Measurements from ENCODE around the gene CSE1L. TPM values are rescaled to one million over a fixed set of nuclear protein-coding genes. Genes with fewer than 3 reads are reported as not detected.

CSE1L gene, protein sequence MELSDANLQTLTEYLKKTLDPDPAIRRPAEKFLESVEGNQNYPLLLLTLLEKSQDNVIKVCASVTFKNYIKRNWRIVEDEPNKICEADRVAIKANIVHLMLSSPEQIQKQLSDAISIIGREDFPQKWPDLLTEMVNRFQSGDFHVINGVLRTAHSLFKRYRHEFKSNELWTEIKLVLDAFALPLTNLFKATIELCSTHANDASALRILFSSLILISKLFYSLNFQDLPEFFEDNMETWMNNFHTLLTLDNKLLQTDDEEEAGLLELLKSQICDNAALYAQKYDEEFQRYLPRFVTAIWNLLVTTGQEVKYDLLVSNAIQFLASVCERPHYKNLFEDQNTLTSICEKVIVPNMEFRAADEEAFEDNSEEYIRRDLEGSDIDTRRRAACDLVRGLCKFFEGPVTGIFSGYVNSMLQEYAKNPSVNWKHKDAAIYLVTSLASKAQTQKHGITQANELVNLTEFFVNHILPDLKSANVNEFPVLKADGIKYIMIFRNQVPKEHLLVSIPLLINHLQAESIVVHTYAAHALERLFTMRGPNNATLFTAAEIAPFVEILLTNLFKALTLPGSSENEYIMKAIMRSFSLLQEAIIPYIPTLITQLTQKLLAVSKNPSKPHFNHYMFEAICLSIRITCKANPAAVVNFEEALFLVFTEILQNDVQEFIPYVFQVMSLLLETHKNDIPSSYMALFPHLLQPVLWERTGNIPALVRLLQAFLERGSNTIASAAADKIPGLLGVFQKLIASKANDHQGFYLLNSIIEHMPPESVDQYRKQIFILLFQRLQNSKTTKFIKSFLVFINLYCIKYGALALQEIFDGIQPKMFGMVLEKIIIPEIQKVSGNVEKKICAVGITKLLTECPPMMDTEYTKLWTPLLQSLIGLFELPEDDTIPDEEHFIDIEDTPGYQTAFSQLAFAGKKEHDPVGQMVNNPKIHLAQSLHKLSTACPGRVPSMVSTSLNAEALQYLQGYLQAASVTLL
- total RNA-seq = 54.9 and 60.7 TPM in 2 replicates
- 27.3 and 34.3 TPM in 2 replicates for polyA plus RNA-seq

DNA sequence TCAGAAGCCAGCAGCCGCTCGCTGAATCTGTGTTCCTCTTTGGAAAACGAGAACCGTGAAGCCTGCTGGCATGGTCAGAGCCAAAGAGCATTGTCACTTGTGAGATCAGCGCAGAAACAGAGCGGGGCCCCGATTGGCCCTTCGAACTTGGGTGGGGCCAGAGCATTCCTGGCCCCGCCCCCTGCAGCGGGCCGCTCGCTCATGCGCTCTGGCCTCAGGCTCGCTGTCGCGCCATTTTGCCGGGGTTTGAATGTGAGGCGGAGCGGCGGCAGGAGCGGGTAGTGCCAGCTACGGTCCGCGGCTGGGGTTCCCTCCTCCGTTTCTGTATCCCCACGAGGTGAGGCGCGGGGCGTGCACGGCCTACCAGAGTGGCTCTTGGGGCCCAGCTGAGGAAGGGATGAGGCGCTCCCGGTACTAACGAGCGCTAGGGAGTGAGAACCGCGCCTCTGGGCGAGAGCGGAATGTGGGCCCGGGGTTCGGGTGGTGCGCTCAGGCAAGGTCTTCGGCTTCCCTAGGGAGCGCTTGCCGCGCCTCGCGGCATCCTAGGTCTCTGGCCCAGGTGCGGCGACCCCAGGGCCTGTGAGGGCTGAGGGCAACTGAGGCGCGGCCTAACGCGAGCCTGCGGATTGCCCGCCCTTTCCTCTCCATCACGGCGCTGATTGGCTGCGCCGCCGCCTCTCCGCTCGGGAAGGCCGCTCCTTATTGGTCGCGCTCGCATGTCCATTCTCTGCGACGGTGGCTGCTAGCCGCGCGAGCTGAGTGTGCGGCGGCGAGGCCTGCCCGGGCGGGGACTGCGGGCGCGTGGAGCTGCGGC, at the start of gene CSE1L:
Gene CSE1L (plus strand): TSS at position 226 of the 814 bp plus-strand sequence. CDS start 12,152 bp downstream, outside the sequence.
- Histone ChIP-seq H3K36me3 (replicated peaks; ENCODE audit: insufficient read depth, low read depth) (no peaks in the 10 kb centered on the region), H3K4me1 (ENCODE audit: insufficient read depth) (peaks cover 8% of the 10 kb centered on the region), H3K27ac (peak within 1 kb of the TSS; percentile 85), H4K20me1 (ENCODE audit: insufficient read depth, poor library complexity, severe bottlenecking) (no peaks in the 10 kb centered on the region), H3K9me3 (ENCODE audit: low read depth) (no peaks in the 10 kb centered on the region), H3K27me3 (no peaks in the 10 kb centered on the region), H3K79me2 (peaks cover 45% of the 10 kb centered on the region), H3K4me2 (peak within 1 kb of the TSS; percentile 85), H3K9me2 (replicated peaks; ENCODE audit: insufficient read depth) (no peaks in the 10 kb centered on the region), H3K4me3 (peak within 1 kb of the TSS; percentile 71), H2AFZ (peak within 1 kb of the TSS; percentile 70)
- under 1% methylated on average over 80 of the region's 80 CpGs for WGBS (ENCODE audit: low lambda C conversion rate, missing lambda C conversion rate)
- peak; percentile 97 for DNase-seq (ENCODE audit: low spot score)
- TF ChIP-seq EZH2phosphoT487 (IDR thresholded peaks at IDR 0.05; ENCODE audit: low read depth, severe bottlenecking, unreplicated experiment) (no peak), EZH2 (IDR thresholded peaks at IDR 0.05; ENCODE audit: borderline replicate concordance) (no peak)
- TF ChIP-seq, protein P1, sequence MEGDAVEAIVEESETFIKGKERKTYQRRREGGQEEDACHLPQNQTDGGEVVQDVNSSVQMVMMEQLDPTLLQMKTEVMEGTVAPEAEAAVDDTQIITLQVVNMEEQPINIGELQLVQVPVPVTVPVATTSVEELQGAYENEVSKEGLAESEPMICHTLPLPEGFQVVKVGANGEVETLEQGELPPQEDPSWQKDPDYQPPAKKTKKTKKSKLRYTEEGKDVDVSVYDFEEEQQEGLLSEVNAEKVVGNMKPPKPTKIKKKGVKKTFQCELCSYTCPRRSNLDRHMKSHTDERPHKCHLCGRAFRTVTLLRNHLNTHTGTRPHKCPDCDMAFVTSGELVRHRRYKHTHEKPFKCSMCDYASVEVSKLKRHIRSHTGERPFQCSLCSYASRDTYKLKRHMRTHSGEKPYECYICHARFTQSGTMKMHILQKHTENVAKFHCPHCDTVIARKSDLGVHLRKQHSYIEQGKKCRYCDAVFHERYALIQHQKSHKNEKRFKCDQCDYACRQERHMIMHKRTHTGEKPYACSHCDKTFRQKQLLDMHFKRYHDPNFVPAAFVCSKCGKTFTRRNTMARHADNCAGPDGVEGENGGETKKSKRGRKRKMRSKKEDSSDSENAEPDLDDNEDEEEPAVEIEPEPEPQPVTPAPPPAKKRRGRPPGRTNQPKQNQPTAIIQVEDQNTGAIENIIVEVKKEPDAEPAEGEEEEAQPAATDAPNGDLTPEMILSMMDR (IDR thresholded peaks at IDR 0.05; ENCODE audit: poor library complexity) = no peak

DNA sequence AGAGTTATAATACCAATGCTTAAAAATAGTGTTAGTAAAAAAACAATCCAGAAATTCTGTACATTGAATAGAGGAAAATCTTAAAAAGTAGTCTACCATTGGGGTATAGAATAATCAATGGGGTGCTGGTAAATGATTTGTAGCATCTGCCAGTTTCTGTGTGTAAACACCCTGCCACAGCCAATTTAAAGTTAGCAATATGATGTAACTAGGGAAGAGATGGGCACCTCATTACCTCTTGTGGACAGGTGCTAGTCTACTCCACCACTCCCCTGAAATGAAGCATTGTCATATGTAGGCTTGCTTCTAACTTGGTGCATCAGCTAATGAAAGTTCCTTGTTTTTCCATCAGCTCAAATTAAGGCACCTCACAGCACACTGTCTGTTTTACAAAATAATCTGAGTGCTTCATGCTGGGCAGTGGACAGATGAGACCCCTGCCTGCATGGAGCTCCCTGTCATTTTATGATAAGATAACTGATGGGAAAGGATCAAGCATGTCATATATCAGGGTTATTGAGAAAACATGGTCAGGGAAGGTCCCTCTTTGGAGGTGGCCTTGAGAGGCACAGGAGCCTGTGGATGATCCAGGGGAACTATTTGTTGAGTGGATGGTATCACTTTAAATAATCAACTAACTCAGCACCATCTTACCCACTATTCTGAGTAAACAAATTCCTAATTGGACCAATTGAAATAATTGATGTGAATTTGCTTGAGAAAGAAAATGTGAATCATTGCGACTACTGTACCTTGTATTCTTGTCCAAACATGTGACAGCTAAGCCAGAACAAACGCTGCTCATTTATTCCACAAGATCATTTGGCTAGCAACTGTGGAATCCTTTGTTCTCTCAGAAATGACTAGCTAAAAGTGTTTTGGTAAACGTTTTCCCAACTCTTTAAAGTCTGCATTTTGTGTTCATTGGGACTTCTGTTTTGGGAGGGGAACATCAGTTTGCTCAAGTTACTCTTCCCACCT, 45.9 kb upstream of the CSE1L start:
- Histone ChIP-seq H4K20me1 (ENCODE audit: insufficient read depth, poor library complexity, severe bottlenecking) (no peaks in the 10 kb centered on the region), H2AFZ (no peak overlapping the region), H3K27me3 (no peaks in the 10 kb centered on the region), H3K27ac (no peak overlapping the region), H3K9me3 (ENCODE audit: low read depth) (no peaks in the 10 kb centered on the region), H3K36me3 (replicated peaks; ENCODE audit: insufficient read depth, low read depth) (no peaks in the 10 kb centered on the region), H3K4me3 (no peak overlapping the region), H3K79me2 (no peaks in the 10 kb centered on the region), H3K4me1 (ENCODE audit: insufficient read depth) (no peaks in the 10 kb centered on the region), H3K4me2 (no peak overlapping the region), H3K9me2 (replicated peaks; ENCODE audit: insufficient read depth) (no peaks in the 10 kb centered on the region)
- TF ChIP-seq EZH2phosphoT487 (IDR thresholded peaks at IDR 0.05; ENCODE audit: low read depth, severe bottlenecking, unreplicated experiment) (no peak), EZH2 (IDR thresholded peaks at IDR 0.05; ENCODE audit: borderline replicate concordance) (no peak)
- TF ChIP-seq, protein P1 (IDR thresholded peaks at IDR 0.05; ENCODE audit: poor library complexity) = no peak
- WGBS (ENCODE audit: low lambda C conversion rate, missing lambda C conversion rate) = 74% methylated on average over 3 of the region's 3 CpGs
- DNase-seq (ENCODE audit: low spot score) = no peak
